HG02981 (cell line): Measurements from ENCODE around the gene PAQR7.

Source experiments
- ATAC-seq: cut with Tn5 transposase; IDR thresholded peaks from one replicate; pipeline ENCODE4 v1.9.1; 2021; ENCODE audit warnings: mild to moderate bottlenecking, moderate library complexity; ENCODE audit not compliant: unreplicated experiment

Gene PAQR7

GRCh38 chr1:25903986-25904385 lies 28.5 kb upstream of the PAQR7 start:
- ATAC-seq, result no peak

- ATAC-seq, result no peak
Observed at GRCh38 chr1:25902462-25902861, 27.0 kb upstream of the PAQR7 start.

DNA sequence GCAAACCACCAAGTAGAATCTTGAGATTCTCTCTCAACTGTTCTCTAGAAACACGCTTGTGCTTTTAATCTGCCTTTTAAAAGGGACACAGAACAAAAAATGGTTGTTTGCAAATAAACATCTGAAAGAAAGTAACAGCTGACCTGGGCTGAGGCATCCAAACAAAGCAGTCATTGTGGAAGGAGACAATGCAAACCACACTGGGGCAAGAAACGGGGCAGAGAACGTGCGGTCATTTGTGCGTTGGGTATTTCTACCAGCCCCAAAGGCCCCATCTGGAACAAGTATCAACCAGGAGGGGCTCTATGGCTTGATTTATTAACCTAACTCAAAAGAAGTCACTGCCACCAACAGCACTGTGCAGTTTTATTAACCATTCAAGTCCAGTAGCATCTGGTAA lies 24.7 kb upstream of the PAQR7 start:
- no peak for ATAC-seq

- ATAC-seq, result no peak
Observed at GRCh38 chr1:25899792-25900191, 24.3 kb upstream of the PAQR7 start.

DNA sequence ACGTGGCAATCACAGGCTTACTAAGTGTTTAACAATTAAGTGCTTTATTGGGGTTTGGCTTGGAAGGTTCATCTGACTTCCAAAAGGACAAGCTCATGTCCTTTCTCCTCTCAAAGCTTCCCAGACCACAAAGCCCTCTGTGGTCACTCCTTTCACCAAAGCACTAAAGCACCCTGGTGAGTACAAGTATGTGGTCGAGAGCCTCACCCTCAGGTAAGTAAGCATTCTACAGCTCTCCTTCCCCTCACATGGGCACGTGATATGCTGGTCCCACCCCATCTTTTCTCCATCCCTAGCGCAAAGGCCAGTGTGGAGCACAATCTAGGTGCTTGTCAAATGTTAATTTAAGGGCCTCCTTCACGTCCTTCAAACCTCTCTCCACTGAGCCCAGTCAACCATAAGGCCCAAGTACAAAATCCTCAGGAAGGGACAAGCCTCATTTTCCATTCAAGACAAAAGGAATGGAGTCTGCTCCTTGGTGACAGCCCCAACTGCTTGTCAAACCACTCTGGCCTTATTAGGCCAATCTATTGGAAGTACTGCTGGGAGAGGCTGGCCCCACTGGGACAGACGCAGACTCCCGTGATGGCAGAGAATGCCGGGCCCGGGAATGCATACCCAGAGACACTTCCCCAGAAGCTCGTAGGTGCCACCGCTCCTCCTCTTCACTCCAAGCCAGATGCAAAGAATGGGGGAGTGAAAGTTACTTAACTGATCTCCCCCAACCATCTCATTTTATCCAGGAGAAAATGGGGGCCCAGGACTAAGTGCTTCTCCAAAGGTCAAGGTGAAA lies 22.9 kb upstream of the PAQR7 start:
- ATAC-seq, result no peak

DNA sequence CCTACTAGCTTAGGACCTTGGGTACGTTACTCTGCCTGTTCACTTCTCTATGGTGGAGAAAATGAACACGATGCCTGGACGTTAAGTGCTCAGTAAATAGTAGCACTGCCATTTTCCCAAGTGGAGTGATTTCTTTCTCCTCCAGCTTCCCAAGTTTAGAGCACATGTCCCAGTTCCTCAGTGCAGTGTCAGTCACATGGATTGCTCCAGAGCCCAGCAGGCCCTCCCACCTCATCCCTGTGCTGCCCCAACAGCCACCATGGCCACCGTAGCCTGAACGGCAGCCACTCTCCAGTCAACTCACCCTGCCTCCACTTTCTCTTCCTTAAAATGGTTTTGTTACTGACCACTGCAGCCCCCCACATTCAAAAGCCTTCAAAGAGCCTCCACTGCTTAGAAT lies 22.2 kb upstream of the PAQR7 start:
- no peak for ATAC-seq

- no peak for ATAC-seq
Observed at GRCh38 chr1:25896266-25896665, 20.8 kb upstream of the PAQR7 start.

DNA sequence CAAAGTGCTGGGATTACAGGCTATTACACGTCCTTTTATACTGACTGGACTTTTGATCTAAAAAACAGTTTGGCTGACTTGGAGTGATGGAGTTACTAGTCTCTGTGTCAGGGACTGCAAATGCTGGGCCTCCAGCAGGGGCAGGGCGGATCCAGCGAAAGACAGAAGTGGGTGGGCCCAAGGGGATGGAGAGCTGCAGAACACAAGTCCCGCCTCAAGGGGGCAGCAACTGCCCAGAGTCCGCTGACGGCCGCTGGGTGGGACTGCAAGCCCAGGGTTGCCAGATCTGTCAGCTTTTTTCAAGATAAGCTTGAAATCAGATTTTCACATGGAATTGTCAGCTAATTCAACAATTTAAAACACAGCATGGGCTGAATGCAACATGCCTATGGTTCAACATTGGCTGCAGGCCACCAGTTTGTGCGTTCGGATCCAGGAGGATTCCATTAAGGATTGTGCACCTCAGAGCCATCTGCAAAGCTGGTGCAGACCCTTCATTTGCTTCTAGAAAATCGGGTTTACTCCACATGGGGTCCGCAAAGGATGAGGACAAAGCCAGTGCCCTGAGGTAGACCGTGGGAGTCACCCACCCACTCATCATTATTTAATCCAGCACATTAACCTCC lies 20.0 kb upstream of the PAQR7 start:
- peak; percentile 70 for ATAC-seq

- ATAC-seq, result no peak
Observed at GRCh38 chr1:25893116-25893515, 17.6 kb upstream of the PAQR7 start.

DNA sequence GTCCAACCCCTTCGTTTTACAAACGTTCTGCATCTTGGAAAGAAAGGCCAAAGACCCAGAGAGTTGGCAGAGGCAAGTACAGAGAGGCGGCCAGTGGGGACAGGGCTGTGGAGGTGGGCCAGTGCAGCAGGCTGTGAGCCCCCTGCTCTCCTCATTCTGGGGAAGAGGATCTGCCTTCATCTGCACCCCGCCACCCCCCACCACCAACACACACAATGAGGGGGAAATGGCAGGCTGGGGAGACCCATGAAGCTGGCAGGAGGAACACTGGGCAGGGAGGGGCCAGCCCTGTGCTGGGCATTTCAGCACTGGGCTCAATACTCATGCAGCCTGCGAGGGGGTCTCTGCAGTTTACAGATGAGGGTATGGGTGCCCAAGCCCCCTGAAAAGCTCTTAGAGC lies 16.1 kb upstream of the PAQR7 start:
- ATAC-seq, result no peak

DNA sequence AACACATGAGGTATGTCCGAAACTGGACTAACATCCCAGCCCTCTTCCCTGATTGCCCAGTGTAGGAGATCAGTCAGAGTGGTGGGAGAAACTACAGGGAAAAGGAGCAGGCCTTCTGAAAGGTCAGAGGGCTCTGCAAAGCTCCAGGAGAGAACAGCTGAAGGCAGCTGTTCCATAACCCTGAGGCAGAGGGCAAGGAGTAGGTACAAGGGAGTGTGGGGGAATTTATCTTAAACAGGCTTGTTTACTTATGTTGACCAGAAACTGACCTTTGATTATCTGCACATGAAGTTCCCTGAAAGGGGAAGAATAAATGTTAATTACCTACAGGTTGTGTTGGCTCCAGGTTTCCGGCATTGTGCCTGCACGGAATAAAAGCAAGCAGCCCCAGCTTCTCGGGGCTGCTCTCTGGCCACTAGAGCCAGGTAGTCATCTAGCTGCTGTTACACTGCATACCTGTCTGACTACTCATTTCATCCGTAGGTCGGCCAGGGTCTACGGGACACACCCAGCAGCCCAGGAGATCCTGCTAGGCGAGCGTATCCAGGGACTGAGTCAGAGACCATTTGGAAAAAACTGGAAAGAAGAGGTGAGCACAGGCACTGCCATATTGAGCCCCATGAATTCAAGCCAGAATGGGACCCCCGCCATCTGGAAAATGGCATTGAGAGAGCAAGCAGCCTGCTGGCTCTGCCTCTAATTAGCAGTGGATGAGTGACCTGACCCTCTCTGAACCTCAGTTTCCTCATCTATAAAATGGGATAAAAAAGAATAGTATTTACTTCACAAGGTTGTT lies 14.9 kb upstream of the PAQR7 start:
- no peak for ATAC-seq

- no peak for ATAC-seq
Observed at GRCh38 chr1:25889470-25889869, 14.0 kb upstream of the PAQR7 start.

GRCh38 chr1:25888426-25888987 lies 13.0 kb upstream of the PAQR7 start:
- ATAC-seq, result no peak

DNA sequence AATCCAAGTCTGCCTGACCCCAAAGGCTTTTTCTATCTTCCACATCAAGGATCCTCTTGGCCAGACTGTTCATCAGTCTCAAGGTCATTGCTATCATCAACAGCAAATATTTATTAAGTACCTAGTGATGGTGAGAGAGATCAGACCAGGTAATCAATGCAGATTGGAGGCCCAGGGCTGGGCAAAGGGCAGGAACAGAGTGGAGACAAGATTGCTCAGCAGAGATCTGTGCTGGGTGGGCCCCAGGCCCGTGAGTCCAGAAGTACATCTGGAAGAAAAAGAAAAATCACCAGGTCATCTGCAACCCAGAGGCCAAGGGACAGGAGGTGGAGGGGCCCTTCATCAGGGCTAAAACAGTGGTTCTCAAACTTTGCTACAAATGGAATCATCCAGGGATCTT lies 10.1 kb upstream of the PAQR7 start:
- no peak for ATAC-seq

- no peak for ATAC-seq
Observed at GRCh38 chr1:25881266-25881665, 5.8 kb upstream of the PAQR7 start.

DNA sequence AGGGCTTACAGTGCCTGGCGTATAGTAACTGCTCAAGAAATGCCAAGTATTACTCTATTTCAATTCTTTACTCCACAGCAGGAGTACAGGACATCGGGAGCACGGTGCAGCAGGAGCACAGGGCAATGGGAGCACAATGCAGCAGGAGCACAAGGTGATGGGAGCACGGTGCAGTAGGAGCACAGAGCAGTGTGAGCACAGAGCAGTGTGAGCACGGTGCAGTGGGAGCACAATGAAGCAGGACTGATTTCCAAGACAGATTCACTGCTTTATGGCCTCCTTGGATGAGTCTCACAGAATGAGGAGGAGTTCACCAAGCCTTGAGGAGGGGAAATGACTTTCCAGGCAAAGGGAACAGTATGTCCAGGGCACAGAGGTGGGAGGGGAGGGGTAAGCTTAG lies 5.0 kb upstream of the PAQR7 start:
- no peak for ATAC-seq

- ATAC-seq, result no peak
Observed at GRCh38 chr1:25879675-25880074, 4.2 kb upstream of the PAQR7 start.

- ATAC-seq, result no peak
Observed at GRCh38 chr1:25878690-25879089, 3.2 kb upstream of the PAQR7 start.

DNA sequence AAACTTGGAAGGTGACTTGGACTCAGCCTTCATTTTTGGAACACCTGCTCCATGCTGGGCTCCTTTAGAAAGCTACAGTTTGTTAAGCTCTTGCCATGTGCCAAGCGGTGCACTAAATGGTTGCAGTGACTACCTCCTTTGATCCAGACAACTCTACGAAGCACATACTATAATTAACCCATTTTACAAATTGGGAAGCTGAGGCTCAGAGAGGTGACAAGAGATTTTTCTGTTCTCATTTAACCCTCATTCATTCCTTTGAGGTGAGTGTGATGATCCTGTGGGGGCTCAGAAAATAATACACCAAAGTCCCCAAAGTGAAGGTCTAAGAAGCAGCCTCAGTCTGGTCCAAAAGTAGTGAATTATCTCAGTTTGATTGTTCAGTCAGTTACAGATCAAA lies 1.6 kb upstream of the PAQR7 start:
- ATAC-seq, result no peak

GRCh38 chr1:25876693-25877077 lies 1.2 kb upstream of the PAQR7 start:
- ATAC-seq, result no peak

DNA sequence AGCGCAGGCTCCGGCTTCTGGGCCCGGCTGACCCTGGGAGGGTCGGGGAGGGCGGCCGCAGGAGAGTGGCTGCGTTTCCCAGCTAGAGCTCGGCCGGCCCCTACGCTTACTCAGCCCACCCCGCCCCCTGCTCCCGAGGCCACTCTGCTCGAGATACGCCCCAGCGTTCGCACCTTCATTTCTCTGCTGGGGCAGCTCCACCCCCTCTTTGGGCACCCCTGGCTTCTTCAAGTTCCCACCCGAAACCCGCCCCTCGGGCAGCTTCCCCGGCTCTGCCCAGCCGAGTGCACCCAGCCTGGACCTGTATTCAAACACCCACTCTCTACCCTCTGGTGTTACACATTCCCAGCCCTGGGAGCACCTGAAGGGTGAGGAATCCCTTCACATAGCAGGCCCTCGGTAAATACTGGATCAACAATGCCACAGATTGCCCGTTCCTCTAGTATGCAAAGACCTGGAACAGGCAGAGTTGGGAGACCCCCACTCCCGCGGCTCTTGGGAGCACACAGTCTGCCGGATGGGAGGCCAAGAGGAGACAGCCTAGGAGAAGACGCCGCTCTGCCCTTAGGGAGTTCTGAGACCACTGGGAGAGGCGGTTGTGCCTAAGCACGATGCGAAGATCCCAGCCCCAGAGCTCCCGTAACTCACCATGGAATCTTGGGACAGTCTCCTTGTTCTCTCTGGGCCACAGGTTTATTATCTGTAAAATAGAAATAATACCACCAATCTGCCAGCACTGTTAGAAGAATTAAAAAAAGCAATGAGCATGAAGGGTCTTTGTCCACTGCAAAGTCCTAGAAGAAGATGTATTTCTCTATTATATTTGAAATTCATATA lies 566 bp upstream of the PAQR7 start:
- ATAC-seq, result no peak
